Body of pancreas (tissue), 4 donors: ENCODE data around the gene RELN.

Experiments
- POLR2A ChIP-seq, 3 donors: fragments of 450-650 bp; IDR thresholded peaks; one replicate each; pipeline ENCODE4 v1.6.1; 2016; ENCODE audit warnings: antibody characterized with exemption in 3 of 3, mild to moderate bottlenecking in 2 of 3
- TF ChIP-seq, protein P1 (sequence below), 7 experiments: fragments of 450-650 bp in 4 of 7; fragments of 200-600 bp in 3 of 7; sonication (generic) in 3 of 7; IDR thresholded peaks; one replicate each; pipeline ENCODE4 v1.5.1; 2016 to 2019; ENCODE audit warnings: antibody characterized with exemption in 7 of 7

DNA sequence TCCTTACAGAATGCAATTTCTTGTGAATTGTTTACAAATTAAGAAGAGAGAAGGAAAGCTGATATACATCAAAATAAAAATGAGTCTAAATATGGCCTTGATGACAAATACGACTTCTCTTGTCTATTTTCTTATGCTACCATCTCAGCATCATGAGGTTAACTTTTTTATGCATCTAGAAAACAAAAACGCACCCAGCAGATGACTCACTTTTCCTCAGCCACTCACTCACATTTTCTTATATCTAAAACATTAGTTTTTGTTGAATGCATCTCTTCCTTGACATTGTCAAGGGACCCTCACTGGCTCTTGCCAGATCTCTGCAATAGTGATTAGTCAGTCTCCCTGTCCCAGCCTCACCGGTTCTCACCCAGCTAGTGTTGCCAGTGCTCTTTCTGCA lies 287.0 kb downstream of the RELN start:
- TF ChIP-seq, protein P1, sequence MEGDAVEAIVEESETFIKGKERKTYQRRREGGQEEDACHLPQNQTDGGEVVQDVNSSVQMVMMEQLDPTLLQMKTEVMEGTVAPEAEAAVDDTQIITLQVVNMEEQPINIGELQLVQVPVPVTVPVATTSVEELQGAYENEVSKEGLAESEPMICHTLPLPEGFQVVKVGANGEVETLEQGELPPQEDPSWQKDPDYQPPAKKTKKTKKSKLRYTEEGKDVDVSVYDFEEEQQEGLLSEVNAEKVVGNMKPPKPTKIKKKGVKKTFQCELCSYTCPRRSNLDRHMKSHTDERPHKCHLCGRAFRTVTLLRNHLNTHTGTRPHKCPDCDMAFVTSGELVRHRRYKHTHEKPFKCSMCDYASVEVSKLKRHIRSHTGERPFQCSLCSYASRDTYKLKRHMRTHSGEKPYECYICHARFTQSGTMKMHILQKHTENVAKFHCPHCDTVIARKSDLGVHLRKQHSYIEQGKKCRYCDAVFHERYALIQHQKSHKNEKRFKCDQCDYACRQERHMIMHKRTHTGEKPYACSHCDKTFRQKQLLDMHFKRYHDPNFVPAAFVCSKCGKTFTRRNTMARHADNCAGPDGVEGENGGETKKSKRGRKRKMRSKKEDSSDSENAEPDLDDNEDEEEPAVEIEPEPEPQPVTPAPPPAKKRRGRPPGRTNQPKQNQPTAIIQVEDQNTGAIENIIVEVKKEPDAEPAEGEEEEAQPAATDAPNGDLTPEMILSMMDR (IDR thresholded peaks at IDR 0.05): no peak
- TF ChIP-seq POLR2A (IDR thresholded peaks at IDR 0.05): no peak
